ENCODE measurements around the gene CLASP1.
"Not testable (repeated sequence)": the region's sequence is repeated elsewhere in the genome, so short reads cannot be mapped to it uniquely, and the experiment has no call there.

CLASP1 gene

DNA sequence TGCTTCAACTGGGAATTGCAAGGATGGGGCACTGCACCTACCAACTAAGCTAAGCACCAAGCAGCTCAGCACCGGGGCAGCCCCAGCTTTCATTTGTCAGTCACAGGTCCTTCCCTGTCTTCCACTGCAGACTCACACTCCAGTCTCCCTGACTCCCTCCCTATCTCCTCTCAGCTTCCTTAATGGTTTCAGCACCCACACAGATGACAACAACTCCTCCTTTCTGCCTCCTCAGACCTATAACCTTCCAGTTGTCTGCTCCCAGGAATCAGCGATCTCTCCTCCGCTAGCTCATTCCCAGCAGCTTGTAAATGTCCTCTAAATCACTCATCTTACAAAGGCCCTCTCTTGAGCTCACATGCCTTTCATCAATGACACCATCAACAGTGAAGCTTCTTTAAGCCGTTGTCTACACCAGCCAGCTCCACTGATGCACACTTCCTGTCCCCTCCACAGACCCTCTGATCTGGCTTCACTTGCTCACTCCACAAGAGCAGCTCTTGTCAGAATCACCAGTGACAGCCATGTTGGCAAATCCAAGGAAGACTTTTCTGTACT is 32.1 kb downstream of the CLASP1 start:
- no peak for DNase-seq (ENCODE audit: low read depth in 2 of 2)

DNA sequence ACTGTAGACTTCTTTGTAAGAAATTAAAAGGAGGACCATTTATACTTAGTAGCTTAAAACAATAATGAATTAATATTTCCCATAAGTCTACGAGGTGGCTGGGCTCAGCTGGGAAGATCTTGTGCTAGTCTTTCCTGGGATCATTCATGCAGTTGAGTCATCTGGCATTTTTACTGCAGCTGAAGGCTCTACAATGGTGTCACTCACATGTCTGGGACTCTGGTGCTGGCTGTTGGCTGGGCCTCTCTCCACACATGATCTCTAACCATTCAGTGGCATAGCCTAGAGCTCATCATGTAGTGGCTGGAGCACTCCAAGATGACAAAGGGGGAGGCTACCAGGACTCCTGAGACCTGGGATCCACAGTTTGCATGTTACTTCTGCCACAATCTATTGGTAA is 35.5 kb downstream of the CLASP1 start:
- no peak for DNase-seq (ENCODE audit: low read depth in 2 of 2)

DNA sequence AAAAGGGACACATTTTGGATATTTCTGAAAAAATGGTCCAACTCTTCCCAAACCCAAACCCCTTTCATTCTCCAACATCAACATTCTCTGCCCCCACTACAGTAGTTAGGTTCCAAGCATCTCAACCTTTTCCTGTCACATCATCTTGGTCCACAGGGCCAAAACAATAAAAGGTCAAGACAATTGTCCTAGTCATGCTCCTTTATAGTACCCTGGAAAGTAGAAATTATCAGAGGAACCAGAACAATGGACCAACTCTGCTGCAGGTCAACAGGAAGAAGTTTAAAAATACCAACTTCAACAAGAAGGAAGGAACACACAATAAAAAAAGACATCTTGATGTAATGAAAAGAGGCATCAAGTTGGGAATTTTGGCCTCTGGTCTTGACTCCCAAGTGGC is 36.1 kb downstream of the CLASP1 start:
- DNase-seq (ENCODE audit: low read depth in 2 of 2): no peak

DNA sequence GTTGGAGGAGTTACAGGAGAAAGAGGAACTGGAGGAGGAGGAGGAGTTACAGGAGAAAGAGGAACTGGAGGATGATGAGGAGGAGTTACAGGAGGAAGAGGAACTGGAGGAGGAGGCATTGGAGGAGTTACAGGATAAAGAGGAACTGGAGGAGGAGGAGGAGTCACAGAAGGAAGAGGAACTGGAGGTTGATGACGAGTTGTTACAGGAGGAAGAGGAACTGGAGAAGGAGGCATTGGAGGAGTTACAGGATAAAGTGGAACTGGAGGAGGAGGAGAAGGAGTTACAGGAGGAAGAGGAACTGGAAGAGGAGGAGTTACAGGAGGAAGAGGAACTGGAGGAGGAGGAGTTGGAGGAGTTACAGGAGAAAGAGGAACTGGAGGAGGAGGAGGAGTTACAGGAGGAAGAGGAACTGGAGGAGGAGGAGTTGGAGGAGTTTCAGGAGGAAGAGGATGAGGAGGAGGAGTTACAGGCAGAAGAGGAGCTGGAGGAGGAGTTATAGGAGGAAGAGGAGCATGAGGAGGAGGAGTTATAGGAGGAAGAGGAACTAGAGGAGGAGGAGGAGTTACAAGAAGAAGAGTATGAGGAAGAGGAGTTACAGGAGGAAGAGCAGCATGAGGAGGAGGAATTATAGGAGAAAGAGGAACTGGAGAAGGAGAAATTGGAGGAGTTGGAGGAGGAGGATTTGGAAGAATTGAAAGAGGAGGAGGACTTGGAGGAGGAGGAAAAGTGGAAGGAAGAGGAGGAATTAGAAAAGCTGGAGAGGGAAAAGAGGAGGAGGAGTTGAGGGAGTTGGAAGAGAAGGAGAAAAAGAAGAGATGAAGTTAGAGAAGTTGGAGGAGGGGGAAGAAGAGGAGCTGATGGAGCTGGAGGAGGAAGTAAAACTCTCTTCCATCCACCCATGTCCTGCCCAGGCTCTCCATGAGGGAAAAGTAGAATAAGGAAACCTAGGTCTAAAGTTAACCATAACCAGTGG is 37.2 kb downstream of the CLASP1 start:
- no peak for DNase-seq (ENCODE audit: low read depth in 2 of 2)

DNA sequence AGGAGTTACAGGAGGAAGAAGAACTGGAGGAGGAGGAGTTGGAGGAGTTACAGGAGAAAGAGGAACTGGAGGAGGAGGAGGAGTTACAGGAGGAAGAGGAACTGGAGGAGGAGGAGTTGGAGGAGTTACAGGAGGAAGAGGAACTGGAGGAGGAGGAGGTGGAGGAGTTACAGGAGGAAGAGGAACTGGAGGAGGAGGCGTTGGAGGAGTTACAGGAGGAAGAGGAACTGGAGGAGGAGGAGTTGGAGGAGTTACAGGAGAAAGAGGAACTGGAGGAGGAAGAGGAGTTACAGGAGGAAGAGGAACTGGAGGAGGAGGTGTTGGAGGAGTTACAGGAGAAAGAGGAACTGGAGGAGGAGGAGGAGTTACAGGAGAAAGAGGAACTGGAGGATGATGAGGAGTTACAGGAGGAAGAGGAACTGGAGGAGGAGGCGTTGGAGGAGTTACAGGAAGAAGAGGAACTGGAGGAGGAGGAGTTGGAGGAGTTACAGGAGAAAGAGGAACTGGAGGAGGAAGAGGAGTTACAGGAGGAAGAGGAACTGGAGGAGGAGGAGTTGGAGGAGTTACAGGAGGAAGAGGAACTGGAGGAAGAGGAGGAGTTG is 38.1 kb downstream of the CLASP1 start:
- DNase-seq (ENCODE audit: low read depth in 2 of 2): not testable (repeated sequence)

DNA sequence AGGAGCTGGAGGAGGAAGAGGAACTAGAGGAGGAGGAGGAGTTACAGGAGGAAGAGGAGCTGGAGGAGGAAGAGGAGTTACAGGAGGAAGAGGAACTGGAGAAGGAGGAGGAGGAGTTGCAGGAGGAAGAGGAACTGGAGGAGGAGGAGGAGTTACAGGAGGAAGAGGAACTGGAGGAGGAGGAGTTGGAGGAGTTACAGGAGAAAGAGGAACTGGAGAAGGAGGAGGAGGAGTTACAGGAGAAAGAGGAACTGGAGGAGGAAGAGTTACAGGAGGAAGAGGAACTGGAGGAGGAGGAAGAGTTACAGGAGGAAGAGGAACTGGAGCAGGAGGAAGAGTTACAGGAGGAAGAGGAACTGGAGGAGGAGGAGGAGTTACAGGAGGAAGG is 38.8 kb downstream of the CLASP1 start:
- DNase-seq (ENCODE audit: low read depth in 2 of 2): not testable (repeated sequence)

DNA sequence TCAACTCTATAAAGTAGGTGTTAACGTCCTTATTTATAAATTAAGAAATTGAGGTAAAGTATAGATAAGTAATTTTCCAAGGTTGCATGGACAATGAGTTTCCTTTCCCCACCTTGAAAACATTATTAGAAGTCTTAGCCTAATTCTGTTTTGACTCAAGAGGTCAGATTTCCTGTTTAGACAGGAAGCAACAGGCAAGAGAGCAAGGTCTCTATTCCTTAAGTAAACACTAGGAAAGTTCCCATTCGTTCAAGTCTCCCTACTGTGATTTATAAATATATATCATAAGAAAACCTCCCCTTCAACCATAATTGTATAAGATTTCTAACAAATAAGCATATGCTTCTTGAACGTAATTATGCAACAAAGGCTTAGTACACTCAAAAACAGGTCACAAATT is 40.3 kb downstream of the CLASP1 start:
- DNase-seq (ENCODE audit: low read depth in 2 of 2): no peak

DNA sequence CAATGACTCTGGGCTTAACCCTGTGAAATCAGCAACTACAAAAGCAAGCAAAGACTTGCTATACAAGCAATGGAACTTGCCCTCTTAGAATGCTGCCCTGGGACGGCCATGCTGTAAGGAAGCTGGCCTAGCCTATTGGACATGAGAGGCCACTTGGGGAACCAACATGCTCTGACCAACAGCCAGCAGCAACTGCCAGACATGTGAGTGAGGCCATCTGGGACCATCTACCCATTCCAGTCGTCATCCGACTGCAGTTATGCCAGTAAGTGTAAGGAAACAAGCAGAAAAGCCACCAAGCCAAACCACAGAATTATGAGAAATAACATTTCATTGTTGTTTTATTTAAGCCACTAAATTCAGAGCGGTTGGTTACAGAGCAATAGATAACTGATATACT is 40.9 kb downstream of the CLASP1 start:
- no peak for DNase-seq (ENCODE audit: low read depth in 2 of 2)

DNA sequence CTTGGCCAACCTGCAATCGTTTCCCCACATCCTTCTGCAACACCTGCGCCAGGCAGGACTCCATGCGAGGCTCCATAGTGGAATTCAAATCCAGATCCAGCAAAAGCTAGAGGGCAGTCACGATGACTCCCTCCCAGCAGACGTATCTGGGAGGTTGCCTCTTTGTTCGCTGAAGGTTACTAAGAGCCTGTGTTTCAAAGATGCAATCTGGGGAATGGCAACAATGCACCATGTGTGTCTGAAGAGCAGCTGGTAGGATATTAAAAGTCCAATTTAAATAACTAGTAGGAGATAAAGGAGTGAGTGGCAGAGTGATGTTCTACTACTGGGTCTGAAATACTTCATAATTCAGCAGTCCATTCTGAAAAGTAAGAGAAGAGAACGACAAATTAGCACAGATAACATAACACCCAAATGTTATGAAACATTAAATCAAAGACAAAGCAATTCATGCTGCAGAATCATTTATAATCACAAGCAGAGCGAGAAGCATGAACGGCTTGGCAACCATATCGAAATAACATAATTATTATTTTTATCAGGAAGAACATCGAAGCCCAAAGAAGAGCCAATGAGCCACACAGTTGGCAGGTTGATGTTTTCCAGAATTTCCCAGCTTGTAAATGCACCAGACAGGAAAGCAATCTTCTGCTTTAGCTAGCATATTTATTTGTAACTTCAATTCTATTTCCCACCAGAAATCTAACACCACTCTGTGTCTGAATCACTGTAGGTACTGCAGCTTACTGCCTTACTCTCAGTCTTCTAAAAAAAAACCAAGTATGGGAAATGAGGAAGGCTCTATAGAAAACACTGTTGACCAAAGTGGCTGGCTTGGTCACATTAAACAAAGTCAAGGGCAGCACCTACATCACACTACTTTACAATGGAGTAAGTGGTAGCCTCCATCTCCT is 43.2 kb downstream of the CLASP1 start:
- DNase-seq (ENCODE audit: low read depth in 2 of 2): no peak

DNA sequence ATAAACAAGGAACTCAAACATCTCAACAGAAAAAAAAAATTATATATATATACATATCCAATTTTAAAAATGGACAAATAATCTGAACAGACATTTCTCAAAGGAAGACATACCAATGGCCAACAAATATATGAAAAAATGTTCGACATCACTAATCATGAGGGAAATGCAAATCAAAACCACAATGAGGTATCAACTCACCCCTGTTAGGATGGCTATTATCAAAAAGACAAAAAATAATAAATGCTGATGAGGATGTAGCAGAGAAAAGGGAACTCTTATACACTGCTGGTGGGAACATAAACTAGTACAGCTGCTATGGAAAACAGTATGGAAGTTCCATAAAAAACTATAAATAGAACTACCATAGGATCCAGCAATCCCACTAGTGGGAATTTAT is 46.1 kb downstream of the CLASP1 start:
- DNase-seq (ENCODE audit: low read depth in 2 of 2): no peak

DNA sequence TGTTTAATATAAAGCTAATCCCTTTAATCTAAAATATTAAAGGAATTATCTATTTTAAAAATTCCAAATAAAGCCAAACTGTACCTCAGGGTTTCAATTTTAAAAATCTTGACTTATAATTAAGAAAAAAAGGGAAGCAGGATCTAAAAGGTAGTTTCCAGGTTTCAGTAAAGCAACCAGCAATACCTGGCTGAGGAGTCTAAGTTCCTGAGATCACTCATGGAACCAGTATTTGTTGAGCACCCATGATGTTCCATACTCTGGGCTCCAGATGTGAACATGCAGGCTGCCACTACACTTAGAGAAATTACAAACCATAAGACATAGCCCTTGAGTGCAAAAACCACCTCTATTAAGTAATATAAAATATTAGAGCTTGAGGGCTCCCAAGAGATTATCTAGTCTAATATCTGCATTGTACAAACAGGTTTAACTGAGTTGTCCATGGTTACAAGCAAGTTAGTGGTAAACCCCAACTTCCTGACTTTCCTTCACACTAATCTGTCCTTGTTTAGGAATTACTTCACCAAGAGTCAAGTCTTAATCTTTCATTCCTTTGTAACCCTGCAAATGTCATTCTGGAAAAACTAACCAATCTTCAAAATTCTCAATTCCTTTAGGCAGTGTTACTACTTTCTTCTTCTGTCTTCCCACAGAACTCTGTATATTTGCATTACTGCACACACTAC is 49.2 kb downstream of the CLASP1 start:
- no peak for DNase-seq (ENCODE audit: low read depth in 2 of 2)

DNA sequence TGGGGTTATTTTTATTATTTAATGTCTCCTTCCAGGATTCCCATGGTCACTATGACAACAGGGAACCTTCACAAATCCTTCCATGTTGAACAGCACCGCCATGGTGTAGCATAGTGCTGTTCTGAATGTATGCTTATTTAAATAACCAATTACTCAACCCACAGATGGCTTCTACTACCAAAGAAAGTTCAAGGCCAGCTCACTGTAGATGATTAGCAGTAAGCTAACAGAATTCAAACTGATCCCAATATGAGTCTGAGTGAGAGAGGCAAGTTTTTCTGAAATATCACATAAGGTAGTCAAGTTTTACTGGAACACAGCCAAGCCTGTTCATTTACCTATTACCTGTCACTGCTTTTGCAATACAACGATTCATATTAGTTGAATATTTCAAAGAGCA is 51.2 kb downstream of the CLASP1 start:
- no peak for DNase-seq (ENCODE audit: low read depth in 2 of 2)

DNA sequence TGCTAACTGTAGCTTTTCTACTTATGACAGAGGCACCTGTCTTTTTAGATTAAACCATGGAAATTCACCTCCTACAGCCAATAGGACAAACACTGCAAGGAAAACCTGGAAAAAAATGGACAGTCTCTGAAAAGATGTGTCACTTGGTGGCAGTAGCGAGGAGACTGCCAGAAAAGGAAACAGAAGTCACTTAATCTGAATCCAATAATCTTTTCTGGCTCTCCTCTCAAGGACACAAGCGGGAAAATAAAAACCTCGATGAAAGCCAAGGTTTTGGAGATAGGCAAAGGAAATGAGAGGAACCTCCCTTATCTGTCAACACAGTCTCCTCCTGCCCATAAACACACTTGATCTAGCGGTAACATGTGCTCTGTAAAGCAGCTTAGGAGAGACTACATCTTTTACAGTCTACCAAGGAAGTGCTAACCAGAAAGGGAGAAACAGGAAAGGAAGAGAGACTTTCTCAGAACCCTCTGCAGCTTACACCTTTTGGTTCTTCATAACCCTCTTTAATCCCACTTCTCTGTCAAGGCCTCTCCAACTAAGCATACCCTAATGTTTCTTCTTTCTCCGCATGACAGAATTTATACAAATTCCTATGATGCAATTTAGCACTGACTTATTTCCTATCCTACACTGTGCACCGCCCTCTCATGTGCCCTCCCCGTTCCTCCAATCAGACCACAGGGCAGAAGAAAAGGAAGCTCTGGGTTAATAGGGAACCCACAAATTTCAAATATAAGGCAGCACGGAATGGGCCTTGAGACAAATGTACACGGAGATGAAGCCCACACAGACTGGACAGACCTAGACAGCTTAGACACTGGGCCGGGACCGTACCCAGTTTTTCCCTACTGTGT is 52.8 kb downstream of the CLASP1 start:
- DNase-seq (ENCODE audit: low read depth in 2 of 2): no peak

DNA sequence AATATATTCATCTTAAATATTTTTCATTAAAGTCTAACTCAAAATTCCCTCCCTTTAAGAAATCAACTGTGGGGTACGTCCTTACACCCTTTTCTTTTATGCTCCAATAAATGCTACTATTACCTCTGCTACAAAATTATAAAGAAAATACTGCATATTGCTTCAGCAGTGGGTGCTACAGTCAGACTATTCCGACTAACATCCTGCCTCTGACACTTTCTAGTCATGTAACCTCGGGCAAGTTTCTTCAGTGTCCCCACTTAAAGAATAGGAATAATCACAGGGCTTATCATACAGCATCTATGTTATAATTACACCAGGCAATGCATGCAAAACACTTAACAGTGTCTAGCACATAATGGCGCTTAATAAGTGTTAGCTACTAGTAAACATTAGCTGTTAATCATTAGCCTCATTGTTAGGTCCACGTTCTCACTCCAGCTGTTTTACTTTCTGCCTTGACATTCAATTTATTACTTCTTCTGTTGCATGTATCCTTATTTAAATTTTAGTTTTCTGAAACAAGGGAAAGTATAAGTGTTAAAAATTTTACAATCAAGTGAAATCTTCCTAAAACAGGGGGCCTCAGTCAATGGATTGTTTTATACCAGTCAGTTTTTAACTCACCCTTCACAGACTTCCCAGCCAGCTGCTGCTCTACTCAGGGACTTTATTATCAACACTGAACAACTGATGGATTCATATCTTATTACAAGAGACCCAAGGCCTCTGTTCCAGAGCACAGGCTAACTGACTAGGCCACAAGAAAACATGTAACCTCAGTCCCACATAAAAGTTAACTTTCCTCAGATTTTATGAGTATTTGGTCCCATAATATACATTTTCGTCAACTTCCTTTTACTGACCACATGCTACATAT is 54.0 kb downstream of the CLASP1 start:
- DNase-seq (ENCODE audit: low read depth in 2 of 2): no peak

DNA sequence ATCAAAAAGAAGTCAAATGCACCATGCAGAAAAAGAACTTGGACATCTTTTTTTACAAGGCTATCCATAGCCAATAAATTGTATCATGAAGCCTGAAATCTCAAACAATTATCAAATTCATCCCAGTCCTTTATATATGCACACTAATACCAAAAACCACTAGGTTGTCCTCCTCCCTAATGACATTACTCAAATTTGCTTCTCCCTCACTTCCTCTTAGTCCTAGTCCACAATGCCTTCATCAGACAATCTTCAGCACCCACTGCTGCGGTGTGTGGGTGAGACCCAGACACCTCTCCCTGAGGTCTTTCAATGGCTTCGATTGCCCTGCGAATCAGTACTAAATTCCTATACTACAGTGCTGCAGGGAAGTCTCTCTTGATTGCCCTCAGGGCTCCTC is 58.1 kb downstream of the CLASP1 start:
- DNase-seq (ENCODE audit: low read depth in 2 of 2): no peak

DNA sequence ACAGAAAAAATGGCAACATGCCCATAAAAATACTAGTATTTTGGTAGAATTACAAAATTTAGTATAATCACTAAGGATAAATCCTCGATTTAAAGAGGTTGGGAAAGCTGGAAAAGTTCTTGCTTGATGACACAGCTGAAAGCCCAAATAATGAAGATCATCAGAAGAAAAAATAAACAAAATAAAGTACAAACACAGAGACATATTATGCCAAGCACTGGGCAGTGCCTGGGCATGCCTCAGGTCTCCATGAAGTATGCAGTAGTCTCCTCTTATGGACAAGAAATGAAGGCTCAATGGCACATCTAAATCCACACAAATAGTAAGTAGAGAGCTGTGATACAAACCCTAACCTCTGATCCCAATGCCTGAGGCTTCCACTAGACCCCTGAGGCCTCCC is 60.9 kb downstream of the CLASP1 start:
- no peak for DNase-seq (ENCODE audit: low read depth in 2 of 2)

DNA sequence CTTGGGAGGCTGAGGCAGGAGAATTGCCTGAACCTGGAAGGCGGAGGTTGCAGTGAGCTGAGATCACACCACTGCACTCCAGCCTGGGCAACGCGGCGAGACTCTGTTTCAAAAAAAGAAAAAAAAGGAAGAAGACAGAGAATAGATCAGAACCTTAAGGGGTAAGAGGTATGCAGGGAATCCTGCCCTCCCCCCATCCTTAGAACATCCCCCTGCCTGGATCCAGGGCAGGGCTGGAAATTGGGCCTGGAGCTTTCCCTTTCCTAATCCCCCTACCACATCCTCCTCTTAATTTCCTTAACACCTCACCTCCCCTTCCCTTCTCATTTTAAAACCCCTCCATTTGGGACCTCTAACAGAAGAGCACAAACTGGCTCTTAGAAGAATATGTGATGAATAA is 62.1 kb downstream of the CLASP1 start:
- DNase-seq (ENCODE audit: low read depth in 2 of 2): no peak

DNA sequence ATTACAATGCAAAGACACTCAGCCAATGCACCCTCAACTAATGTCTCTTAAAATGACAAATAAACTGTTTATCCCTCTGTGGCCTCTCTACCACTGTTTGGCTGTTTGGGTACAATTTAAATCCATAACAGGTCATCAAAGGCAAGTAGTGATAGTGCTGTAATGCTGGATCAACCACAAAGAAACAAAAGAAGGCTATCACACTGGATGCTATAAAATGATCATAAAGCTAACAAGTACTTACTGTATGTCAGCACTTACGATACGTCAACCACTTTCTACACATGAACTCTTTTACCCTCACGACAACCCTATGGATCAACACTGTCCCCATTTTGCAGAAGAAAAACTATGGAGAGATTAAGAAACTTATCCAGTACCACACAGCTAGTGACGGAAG is 64.5 kb downstream of the CLASP1 start:
- DNase-seq (ENCODE audit: low read depth in 2 of 2): no peak

DNA sequence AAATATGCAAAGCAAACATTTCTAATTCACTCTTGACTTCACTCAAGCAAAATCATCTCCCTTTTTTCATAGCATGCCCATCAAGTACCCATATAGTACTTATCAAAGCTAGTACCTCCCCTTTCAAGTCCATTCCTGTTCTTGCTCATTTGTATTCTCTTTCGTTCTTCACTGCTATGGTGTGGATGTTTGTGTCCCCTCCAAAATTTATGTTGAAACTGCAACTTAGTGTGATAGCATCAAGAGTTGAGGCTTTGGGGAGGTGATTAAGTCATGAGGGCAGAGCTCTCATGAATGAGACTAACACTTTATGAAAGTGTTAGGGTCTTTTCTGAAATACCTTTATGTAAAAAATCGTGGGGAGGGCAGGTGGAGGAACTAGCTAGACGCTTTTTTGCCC is 65.7 kb downstream of the CLASP1 start:
- DNase-seq (ENCODE audit: low read depth in 2 of 2): no peak

Data from stimulated activated CD8-positive, alpha-beta memory T cell treated with anti-CD3 and anti-CD28 coated beads, Interleukin-7, amount 100 ng/mL, for 4 hours (primary cell).